ENCODE measurements around the gene EMC7.

DNA sequence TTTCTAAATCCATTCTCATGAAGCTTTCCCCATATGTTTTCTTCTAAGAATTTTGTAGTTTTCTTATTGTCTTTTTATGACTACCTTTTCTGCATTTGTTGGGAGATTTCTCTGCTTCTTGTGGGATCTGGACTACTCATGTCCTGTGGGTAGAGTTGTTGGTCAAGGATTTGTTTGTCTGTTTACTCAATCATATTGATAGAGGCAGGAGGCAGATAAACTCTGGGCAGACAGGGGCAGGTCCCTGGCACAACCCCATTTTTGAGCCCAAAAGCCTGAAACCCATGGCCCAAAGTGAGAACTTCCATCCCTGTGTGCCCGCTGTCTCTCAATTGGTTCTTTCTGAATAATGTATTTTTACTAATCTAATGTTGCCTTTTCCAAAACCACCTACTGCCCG lies 12.6 kb upstream of the EMC7 start:
- TF ChIP-seq, protein P1, sequence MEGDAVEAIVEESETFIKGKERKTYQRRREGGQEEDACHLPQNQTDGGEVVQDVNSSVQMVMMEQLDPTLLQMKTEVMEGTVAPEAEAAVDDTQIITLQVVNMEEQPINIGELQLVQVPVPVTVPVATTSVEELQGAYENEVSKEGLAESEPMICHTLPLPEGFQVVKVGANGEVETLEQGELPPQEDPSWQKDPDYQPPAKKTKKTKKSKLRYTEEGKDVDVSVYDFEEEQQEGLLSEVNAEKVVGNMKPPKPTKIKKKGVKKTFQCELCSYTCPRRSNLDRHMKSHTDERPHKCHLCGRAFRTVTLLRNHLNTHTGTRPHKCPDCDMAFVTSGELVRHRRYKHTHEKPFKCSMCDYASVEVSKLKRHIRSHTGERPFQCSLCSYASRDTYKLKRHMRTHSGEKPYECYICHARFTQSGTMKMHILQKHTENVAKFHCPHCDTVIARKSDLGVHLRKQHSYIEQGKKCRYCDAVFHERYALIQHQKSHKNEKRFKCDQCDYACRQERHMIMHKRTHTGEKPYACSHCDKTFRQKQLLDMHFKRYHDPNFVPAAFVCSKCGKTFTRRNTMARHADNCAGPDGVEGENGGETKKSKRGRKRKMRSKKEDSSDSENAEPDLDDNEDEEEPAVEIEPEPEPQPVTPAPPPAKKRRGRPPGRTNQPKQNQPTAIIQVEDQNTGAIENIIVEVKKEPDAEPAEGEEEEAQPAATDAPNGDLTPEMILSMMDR (IDR thresholded peaks at IDR 0.05) = no peak
- no peak for TF ChIP-seq POLR2A (IDR thresholded peaks at IDR 0.05)
